SK-N-SH treated with all-trans-retinoic acid at 6 μM for 48 hours (cell line): ENCODE measurements around the gene JPT2.
"Not testable (repeated sequence)": the region's sequence is repeated elsewhere in the genome, so short reads cannot be mapped to it uniquely, and the experiment has no call there.

Experiments
- ARNTL ChIP-seq: fragments of 450-650 bp; formaldehyde crosslinking; IDR thresholded peaks from 2 replicates; pipeline ENCODE4 v1.5.0; 2020; ENCODE audit warnings: low read depth, mild to moderate bottlenecking, moderate library complexity, borderline replicate concordance
- BACH2 ChIP-seq: fragments of 250-450 bp; sonication (Bioruptor Pico); IDR thresholded peaks from 2 replicates; pipeline ENCODE4 v1.9.0; 2021; ENCODE audit warnings: mild to moderate bottlenecking, borderline replicate concordance
- CREB5 ChIP-seq: fragments of 250-450 bp; sonication (Bioruptor Pico); IDR thresholded peaks from 2 replicates; pipeline ENCODE4 v1.5.1; 2020; ENCODE audit warnings: low read depth, mild to moderate bottlenecking, moderate library complexity
- GLIS3 ChIP-seq: fragments of 250-450 bp; sonication (Bioruptor Pico); IDR thresholded peaks from 2 replicates; pipeline ENCODE4 v1.5.0; 2020; ENCODE audit warnings: mild to moderate bottlenecking, moderate library complexity
- PATZ1 ChIP-seq: fragments of 250-450 bp; sonication (Bioruptor Pico); IDR thresholded peaks from 2 replicates; pipeline ENCODE4 v1.8.0; 2020; ENCODE audit warnings: mild to moderate bottlenecking, moderate library complexity, borderline replicate concordance
- RARB ChIP-seq: fragments of 250-450 bp; sonication (Bioruptor Pico); IDR thresholded peaks from 2 replicates; pipeline ENCODE4 v1.8.0; 2021; ENCODE audit warnings: mild to moderate bottlenecking, moderate library complexity
- SNAI2 ChIP-seq: fragments of 250-450 bp; sonication (Bioruptor Pico); IDR thresholded peaks from 2 replicates; pipeline ENCODE4 v1.5.0; 2020; ENCODE audit warnings: mild to moderate bottlenecking, moderate library complexity
- TCF4 ChIP-seq: fragments of 250-450 bp; sonication (Bioruptor Pico); IDR thresholded peaks from 2 replicates; pipeline ENCODE4 v1.8.0; 2021; ENCODE audit warnings: mild to moderate bottlenecking, moderate library complexity, borderline replicate concordance
- TOX ChIP-seq: fragments of 250-450 bp; sonication (Bioruptor Pico); IDR thresholded peaks from 2 replicates; pipeline ENCODE4 v1.8.0; 2021; ENCODE audit warnings: mild to moderate bottlenecking, moderate library complexity, borderline replicate concordance
- TSHZ2 ChIP-seq: fragments of 250-450 bp; sonication (Bioruptor Pico); IDR thresholded peaks from 2 replicates; pipeline ENCODE4 v1.5.0; 2020; ENCODE audit warnings: mild to moderate bottlenecking, moderate library complexity
- ZC3H10 ChIP-seq: fragments of 250-450 bp; sonication (Bioruptor Pico); IDR thresholded peaks from 2 replicates; pipeline ENCODE4 v1.5.1; 2021; ENCODE audit warnings: mild to moderate bottlenecking, moderate library complexity
- ZFP30 ChIP-seq: fragments of 450-650 bp; formaldehyde crosslinking; IDR thresholded peaks from 2 replicates; pipeline ENCODE4 v1.5.0; 2022; ENCODE audit warnings: mild to moderate bottlenecking, moderate library complexity
- ZNF8 ChIP-seq: fragments of 450-650 bp; formaldehyde crosslinking; IDR thresholded peaks from 2 replicates; pipeline ENCODE4 v1.5.0; 2020; ENCODE audit warnings: mild to moderate bottlenecking, moderate library complexity

GRCh38 chr16:1732551-1732987, 54.5 kb downstream of the JPT2 start:
- not testable (repeated sequence) for TF ChIP-seq GLIS3; ARNTL (CRISPR knock-in tag); SNAI2; CREB5 (CRISPR knock-in tag); ZFP30 (CRISPR knock-in tag); PATZ1 (CRISPR knock-in tag); BACH2 (CRISPR knock-in tag); TSHZ2 (CRISPR knock-in tag); ZC3H10 (CRISPR knock-in tag); ZNF8 (CRISPR knock-in tag); TCF4; RARB (CRISPR knock-in tag); TOX (CRISPR knock-in tag)
